Measurements from ENCODE around the gene GPC3. TPM values are rescaled to one million over a fixed set of nuclear protein-coding genes. Genes with fewer than 3 reads are reported as not detected.

The GPC3 gene
- total RNA-seq, 1 donor from 2014 or later: 30.4 TPM

DNA sequence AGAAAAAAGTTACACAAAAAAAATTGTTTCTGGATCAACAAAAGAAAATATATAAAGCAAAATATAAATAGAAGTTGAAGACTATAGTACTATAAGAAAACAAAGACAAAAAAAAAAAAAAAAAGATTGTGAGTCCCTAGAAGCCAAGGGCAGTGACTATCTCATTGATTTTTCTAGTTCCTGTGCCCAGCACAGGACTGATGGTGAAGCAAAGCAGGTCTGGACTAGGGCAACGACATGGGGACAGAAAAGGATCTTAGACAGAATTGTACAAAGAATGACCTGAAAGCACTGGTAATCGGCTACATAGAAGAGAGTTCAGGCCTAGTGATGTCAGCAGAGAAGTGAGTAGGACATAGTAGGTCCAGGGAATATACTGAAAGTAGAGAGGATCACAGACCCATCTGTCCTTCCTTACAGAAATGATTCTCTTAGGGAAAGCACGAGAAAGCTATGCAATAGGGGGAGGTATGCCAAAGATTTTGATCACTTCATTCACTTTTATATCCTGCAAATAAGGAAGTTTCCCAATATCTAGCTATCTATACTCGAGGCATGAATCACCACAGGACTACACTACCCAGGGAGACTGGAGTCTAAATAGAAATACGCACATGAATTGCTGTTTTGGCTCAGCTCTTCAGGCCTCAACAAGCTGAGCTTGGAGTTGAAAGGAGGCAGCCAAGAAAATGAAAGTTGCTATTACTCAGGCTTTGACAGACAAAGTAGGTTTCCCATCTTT lies 339.2 kb downstream of the GPC3 start:
- no peaks in the 10 kb centered on the region for H3K36me3 Mint-ChIP-seq (ENCODE audit: low read depth)
- TF ChIP-seq, protein P1, sequence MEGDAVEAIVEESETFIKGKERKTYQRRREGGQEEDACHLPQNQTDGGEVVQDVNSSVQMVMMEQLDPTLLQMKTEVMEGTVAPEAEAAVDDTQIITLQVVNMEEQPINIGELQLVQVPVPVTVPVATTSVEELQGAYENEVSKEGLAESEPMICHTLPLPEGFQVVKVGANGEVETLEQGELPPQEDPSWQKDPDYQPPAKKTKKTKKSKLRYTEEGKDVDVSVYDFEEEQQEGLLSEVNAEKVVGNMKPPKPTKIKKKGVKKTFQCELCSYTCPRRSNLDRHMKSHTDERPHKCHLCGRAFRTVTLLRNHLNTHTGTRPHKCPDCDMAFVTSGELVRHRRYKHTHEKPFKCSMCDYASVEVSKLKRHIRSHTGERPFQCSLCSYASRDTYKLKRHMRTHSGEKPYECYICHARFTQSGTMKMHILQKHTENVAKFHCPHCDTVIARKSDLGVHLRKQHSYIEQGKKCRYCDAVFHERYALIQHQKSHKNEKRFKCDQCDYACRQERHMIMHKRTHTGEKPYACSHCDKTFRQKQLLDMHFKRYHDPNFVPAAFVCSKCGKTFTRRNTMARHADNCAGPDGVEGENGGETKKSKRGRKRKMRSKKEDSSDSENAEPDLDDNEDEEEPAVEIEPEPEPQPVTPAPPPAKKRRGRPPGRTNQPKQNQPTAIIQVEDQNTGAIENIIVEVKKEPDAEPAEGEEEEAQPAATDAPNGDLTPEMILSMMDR (conservative IDR thresholded peaks at IDR 0.05): no peak
- no peaks in the 10 kb centered on the region for H3K27me3 Mint-ChIP-seq (ENCODE audit: low read depth)
- no peak overlapping the region for H3K27ac Mint-ChIP-seq (ENCODE audit: unreplicated experiment)
- H3K4me1 Mint-ChIP-seq: peaks cover 37% of the 10 kb centered on the region
- H3K4me3 Mint-ChIP-seq: no peak overlapping the region
- H3K9me3 Mint-ChIP-seq: no peaks in the 10 kb centered on the region
- DNase-seq (ENCODE audit: low read depth, low spot score): no peak

DNA sequence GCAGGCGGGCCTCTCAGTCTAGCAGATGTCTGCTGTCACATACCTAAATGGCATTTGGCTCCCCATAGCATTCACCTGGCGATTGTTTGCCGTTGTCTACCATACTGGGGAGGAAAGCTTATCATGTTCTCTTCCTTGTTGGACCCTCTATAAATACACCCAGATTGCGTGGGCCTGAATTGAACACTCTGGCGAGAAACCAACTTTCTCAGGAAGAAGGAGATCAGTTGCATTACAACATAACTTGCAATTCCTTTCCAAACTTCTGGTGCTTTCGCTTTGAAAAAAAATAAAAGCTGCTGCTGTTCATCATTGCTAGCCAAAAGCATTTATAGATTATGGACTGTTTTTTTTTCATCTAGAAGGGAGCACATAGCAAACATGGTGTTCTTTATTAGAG lies 340.1 kb downstream of the GPC3 start:
- peaks cover 46% of the 10 kb centered on the region for H3K4me1 Mint-ChIP-seq
- DNase-seq (ENCODE audit: low read depth, low spot score): no peak

DNA sequence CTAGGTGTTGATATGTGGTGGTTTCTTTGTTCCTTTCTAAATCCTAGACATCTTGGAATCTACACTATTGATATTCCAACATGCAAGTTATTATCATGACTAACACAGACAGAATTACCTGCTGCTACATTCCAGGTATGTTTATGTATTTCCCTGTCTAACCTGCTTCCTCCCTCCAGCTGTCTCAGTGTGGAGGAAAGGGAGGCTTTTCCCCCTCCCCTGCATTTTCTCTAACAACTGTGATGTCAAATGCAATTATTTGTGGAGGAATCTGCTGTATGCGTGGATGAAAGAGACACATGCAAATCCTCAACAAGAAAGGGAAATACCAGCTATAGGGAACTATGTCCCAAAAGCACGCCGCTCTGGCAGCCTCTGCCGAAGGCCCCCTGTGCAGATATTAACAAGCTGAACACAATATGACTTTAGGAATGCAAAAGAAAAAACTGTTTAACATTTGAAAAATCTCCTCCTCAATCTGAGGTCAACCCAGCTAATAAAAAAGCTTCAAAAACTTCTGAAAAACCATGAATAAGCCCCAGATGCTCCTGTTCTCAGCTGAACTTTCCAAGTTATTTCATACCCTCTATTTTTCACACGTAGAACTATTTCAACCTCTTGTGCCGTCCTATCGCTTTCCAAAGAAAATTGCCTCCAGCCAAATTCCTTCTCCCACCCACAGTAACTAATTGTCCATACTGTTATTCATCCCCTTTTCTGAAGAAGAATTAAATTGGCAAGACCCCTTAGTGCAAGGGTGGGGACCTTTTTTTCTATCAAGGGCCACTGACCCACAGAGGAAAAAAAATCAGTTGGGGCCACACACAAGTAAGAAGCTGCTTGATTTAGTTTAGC lies 345.0 kb downstream of the GPC3 start:
- no peaks in the 10 kb centered on the region for H3K9me3 Mint-ChIP-seq
- no peak overlapping the region for H3K4me3 Mint-ChIP-seq
- DNase-seq (ENCODE audit: low read depth, low spot score): no peak
- H3K36me3 Mint-ChIP-seq (ENCODE audit: low read depth): no peaks in the 10 kb centered on the region
- no peaks in the 10 kb centered on the region for H3K27me3 Mint-ChIP-seq (ENCODE audit: low read depth)
- peaks cover 25% of the 10 kb centered on the region for H3K4me1 Mint-ChIP-seq
- TF ChIP-seq, protein P1 (conservative IDR thresholded peaks at IDR 0.05): no peak
- H3K27ac Mint-ChIP-seq (ENCODE audit: unreplicated experiment): no peak overlapping the region

More for the DNA sequence above, 340.1 kb downstream of the GPC3 start:
- no peak overlapping the region for H3K4me3 Mint-ChIP-seq
- TF ChIP-seq, protein P1 (conservative IDR thresholded peaks at IDR 0.05): no peak
- no peak overlapping the region for H3K27ac Mint-ChIP-seq (ENCODE audit: unreplicated experiment)
- H3K9me3 Mint-ChIP-seq: no peaks in the 10 kb centered on the region
- H3K27me3 Mint-ChIP-seq (ENCODE audit: low read depth): no peaks in the 10 kb centered on the region
- H3K36me3 Mint-ChIP-seq (ENCODE audit: low read depth): no peaks in the 10 kb centered on the region

DNA sequence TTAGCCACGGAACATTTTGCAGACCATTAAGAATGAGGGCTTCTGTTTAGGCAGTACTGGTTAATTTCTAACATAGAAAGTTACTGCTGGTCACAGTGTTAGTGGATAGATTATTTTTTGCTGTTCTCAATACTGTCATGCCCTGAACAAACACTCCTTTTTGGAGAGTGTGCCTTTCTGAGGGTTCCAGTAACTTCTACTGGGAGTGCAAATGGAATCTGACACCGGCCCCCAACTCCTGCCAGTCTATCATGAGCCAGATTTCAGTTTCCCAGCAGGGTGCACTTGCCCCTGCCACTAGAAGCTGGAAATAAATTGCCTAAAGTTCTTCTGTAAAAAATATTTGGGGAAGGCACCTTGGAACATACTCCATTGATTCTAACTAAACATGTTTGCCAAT lies 345.7 kb downstream of the GPC3 start:
- Mint-ChIP-seq H3K4me3 (no peak overlapping the region), H3K4me1 (peaks cover 25% of the 10 kb centered on the region), H3K36me3 (ENCODE audit: low read depth) (no peaks in the 10 kb centered on the region), H3K27me3 (ENCODE audit: low read depth) (no peaks in the 10 kb centered on the region), H3K27ac (ENCODE audit: unreplicated experiment) (no peak overlapping the region), H3K9me3 (no peaks in the 10 kb centered on the region)
- DNase-seq (ENCODE audit: low read depth, low spot score): no peak
- TF ChIP-seq, protein P1 (conservative IDR thresholded peaks at IDR 0.05): no peak

DNA sequence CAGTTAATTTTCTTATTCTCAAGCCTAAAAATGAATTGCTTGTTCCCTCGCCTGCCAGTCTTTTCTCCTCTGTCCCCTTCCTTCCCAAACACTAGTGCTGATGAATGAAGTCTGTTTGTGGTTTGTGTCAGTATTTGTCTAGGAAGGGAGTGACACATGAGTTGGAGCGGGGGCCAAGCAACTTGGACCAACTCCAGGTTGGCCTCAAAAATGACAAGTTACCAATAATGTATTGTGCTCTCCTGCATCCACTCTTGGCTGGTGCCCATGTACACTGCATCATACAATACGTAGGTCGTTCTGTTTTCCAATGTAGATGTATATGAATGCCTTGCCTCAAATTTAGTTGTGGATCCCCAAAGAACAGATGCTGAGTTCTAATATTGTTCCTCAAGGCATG lies 347.1 kb downstream of the GPC3 start:
- no peaks in the 10 kb centered on the region for H3K36me3 Mint-ChIP-seq (ENCODE audit: low read depth)
- no peak overlapping the region for H3K4me3 Mint-ChIP-seq
- TF ChIP-seq, protein P1 (conservative IDR thresholded peaks at IDR 0.05): no peak
- H3K27ac Mint-ChIP-seq (ENCODE audit: unreplicated experiment): no peak overlapping the region
- no peaks in the 10 kb centered on the region for H3K9me3 Mint-ChIP-seq
- DNase-seq (ENCODE audit: low read depth, low spot score): no peak
- H3K27me3 Mint-ChIP-seq (ENCODE audit: low read depth): no peaks in the 10 kb centered on the region
- peaks cover 25% of the 10 kb centered on the region for H3K4me1 Mint-ChIP-seq
